Right ventricle myocardium inferior (tissue), 1 donor: ENCODE results near the gene FAM9B. TPM values are rescaled to one million over a fixed set of nuclear protein-coding genes. Genes with fewer than 3 reads are reported as not detected.
"Not testable (repeated sequence)": the region's sequence is repeated elsewhere in the genome, so short reads cannot be mapped to it uniquely, and the experiment has no call there.

Source experiments
- ATAC-seq: fragments of 200-7000 bp; cut with Tn5 transposase; one replicate; pipeline ENCODE4 v1.9.1; 2020; ENCODE audit warnings: mild to moderate bottlenecking, moderate library complexity
- DNase-seq: peaks from one replicate; pipeline ENCODE4 v3.0.0; 2021; ENCODE audit errors: missing footprints
- intact Hi-C: fragments of 100-400 bp; cut with DNase I; formaldehyde crosslinking; loops from one replicate; pipeline ENCODE4 v1.11.0; 2022
- long read RNA-seq: library from polyadenylated mRNA; unstranded; transcript quantifications from one replicate; pipeline ENCODE4 v2.0.0, GENCODE V29; 2021
- total RNA-seq: library from RNA; stranded (reverse); fragmentation: NEBNext Ultra II Directional; extraction: Animal tissue kit (Norgen Biotek cat#: 25700); gene quantifications from one replicate; pipeline ENCODE4 v1.2.1, GENCODE V29; 2021
- donor health status: DM: no; HTN: yes; CAD: no; lungs with severe emphysema.

The FAM9B gene
- not detected for total RNA-seq
- long read RNA-seq = 0 reads

DNA sequence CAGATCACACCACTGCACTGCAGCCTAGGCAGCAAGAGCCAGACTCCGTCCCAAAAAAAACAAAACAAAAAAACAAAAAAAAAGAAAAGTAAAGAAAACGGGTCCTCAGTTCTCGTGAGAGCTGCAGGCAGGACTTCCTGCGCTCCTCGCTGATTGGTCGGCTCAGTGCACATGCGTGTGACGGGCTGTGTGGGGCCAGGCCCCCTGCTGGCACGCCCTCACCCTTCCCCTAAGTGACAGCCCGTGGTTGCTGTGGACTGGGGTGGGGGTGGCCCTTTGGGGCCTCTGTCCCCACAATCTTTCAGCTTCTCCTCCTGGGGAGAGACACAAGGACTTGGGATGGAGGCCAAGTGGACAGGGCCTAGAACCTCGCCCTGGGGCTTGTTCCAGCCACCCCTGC lies at the start of gene FAM9B:
Gene FAM9B (minus strand): TSS at position 139 of the 400 bp plus-strand sequence. CDS start 1,141 bp downstream, outside the sequence.
- intact Hi-C loops = no loop called here
- DNase-seq (no peak), ATAC-seq (no peak)

DNA sequence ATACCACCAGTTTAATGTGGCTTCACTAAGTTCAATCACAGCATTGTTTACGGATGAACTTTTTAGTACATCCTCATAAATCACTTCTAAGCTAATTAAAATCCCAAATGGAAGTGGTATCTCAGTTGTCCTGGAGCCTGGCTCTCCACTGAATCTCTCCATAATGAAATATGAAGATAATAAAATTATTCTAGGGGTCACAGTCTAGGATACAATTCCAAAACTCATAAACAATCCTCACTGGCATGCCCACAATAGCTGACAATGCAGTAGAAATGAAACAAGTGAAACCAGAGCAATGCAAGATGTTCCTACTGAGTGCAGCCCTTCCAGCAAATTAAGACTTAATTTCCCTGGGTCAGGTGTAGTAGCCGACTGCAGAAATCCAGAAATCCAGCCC lies 47.3 kb upstream of the FAM9B start:
- DNase-seq (no peak), ATAC-seq (no peak)
- intact Hi-C loops = no loop called here

DNA sequence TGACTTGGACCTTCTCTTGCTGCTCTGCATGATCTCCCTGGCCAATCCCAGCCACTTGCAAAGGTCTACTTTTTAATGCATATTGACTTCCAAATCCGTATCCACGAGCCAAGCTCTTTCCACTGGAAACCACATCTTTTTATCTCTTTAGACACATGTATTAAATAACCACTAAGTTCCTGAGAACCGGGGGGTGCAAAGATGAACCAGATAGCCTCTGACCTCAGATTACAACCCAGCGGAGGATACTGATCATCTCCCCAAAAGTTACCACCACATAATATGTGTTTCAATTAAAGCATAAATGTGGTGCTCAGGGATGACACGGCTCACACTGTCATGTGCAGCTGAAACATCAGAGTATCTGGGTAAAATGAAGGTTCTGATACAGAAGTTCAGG lies 40.4 kb upstream of the FAM9B start:
- intact Hi-C loops = no loop called here
- DNase-seq = no peak
- no peak for ATAC-seq

DNA sequence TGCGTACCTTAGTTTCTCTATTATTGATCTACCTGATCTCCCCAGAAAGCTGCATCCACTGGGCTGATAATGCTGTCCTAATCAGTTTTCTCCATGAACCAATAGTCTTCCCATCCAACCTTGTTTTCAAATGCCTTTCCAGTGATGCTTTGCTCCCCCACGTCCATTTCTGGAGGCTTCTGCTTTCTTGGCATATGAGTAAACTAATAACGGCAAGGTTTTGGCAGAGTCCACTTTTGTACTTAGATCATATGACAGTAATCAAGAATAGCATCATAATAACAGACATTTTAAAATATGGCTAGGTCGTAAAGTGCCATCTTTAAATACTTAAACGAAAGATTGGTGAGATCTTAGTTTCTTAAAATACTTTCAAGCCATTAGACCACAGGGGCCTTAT lies 38.4 kb upstream of the FAM9B start:
- DNase-seq (no peak), ATAC-seq (no peak)
- intact Hi-C loops = no loop called here

DNA sequence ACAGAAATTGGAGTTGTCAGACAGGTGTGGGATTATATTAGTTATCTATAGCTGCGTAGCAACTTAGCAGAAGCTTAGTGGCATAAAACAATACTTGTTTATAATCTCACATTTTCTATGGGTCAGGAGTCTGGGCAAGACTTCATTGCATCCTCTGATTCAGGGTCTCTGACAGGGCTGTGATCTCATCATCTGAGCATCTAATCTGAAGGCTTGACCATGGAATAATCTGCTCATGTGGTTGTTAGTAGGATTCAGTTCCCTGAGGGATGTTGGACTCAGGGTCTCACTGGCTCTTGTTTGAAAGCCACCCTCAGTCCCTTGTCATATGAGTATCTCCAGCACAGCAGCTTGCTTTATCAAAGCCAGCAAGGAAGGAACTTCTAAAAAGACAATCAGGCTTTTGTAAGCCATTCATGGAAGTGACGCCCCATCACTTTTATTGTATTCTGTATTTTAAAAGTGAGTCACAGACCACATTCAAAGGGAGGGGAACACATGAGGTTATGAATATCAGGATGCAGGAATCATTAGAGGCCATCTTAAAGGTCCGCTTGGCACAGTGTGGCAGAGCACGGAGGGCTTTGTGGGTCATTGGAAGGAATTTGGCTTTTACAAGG lies 37.2 kb upstream of the FAM9B start:
- ATAC-seq (no peak), DNase-seq (no peak)
- intact Hi-C loops = no loop called here

DNA sequence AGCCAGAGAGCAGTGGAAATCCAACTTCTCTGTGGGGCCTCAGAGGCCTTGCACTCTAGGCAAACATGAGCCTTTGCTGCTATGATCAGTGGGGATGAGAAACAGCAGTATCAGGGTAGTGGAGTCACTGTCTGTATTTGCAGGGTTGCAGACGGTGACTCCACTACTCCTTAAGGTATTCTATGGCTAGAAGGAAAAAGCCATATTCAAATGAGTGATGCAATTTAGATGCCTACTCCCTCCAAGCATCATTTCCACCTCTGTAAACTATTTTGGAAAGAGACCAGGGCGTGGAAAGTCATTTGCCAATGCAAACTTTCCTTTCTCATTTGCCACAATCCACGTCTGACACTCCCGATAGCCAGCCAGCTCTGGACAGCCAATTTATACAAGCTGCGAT lies 35.6 kb upstream of the FAM9B start:
- intact Hi-C loops = no loop called here
- ATAC-seq (no peak), DNase-seq (no peak)

DNA sequence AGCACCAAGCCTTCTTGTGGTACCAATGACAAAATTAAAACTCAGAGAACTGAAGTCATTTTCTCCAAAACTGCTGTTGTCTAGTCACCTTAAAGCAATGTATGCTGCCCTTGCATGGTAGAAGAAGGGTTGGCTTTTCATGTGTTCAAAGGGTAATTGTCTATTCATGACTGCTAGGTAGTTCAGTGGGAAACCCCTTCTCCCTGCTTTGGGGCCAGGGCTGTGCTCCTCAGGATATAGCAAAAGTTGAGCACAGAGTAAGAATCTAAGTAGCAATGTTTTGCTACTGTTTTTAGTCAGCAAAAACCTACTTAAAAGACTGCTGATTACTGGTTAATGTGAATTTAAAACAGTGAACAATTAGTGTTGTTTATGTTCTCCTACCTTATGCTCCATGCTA lies 30.8 kb upstream of the FAM9B start:
- ATAC-seq = no peak
- no peak for DNase-seq
- intact Hi-C loops = no loop called here

DNA sequence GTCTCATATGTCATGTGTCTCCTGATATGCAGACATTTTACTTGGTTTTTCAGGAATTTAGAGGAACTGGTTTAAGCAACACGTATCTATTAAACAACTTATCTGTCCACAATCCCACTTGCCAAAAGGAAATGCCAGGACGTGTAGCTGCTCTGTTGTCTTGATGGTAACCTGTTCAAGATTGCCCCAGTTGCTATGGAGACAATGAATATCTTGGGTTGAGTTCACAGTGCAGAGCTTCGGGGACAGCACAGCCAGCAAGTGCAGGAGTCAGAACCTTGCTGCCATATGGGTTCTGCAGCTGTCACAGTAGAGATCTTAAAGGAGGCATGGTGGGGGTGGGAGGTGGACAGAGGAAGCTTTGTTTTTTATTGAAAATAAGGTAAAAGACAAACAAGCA lies 28.7 kb upstream of the FAM9B start:
- ATAC-seq (no peak), DNase-seq (no peak)
- intact Hi-C loops = no loop called here

DNA sequence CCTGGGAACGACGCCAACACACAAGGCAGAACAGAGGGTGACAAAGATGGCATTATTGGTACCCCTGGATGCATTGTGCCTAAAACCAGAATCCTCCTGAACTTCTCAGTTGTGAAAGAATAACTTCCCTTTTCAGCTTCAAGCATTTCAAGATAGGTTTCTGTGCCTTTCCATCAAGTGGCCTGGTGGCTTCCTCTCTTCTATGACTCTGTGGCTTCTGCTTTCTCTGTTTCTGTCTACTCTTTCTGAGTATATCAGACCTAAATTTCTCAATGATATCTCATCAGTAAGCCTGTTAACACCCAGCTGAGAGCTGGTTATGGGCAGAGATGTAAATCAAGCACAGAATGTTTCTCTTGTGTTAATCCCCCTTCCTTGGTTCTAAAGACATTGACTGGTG lies 21.4 kb upstream of the FAM9B start:
- intact Hi-C loops = no loop called here
- ATAC-seq (no peak), DNase-seq (no peak)

DNA sequence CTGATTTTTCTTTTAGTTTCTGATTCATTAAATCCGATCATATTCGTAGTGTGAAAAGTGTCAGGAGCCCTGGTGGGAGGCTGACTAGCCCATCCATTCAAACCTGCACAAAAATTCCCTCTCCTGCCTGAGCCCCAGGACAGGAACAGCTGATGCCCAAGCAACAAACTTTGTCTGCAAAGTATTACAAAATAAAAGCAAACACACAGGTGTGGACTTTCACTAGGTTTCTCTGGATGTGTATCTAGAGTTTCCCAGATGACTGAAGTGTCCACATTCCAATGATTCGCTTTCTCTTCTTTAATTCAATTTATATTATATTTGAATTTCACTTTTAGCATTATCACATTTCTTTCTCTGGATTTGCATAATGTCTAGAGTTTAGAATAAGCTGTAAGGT lies 18.2 kb upstream of the FAM9B start:
- intact Hi-C loops = no loop called here
- ATAC-seq = no peak
- no peak for DNase-seq

DNA sequence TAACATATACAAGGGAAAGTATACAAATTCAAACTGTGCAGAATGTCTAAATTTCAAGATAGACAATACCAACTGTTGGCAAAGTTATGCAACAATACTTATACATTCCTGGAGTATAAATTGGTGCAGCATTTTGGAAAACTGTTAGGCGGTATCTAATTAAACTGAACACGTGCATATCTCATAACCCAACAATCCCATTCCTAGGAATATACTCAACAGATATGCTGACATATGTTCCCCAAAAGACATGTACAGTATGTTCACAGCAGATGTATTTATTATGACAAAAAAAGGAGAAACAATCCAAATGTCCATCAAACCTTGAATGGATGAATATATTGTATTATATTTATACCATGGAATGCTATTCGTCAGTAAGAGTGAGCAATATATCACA lies 16.4 kb upstream of the FAM9B start:
- ATAC-seq (no peak), DNase-seq (no peak)
- intact Hi-C loops = no loop called here

DNA sequence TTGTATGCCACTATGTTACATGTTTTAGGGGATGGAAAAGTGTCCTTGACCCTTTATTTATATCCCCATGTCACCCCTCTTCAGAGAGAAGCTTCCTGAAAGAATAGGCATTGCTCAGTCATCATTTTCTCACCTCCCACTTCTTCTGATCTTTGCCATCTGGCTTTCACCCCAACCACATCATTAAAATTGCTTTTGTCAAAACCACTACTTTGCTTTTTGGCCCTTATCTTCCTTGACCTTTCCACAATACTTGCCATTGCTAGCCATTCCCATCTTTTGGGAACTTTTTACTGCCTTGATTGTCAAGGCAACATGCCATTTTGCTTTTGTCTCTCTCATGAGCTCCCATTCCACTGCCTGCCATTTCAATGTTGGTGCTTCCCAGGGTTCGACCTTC lies 14.9 kb upstream of the FAM9B start:
- no peak for ATAC-seq
- intact Hi-C loops = no loop called here
- no peak for DNase-seq

DNA sequence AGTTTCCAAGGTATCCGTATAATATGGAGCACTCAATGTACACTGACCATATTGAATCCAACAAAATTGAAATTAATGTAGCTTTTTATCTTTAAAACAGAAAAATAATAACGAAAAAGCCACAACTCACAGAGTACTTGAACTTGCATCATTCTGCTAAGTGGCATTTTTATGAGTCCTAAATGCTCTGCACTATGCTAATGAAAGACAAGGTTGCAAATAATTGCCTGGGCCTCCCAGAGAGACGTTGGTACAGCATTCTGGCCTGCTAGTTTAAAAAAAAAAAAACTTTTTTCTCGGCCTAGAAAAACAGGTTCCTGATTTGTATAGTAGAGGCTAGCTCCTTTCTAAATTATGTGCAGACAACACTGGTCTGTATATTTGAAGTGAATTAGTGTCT lies 4.3 kb upstream of the FAM9B start:
- ATAC-seq (no peak), DNase-seq (no peak)
- intact Hi-C loops = no loop called here

DNA sequence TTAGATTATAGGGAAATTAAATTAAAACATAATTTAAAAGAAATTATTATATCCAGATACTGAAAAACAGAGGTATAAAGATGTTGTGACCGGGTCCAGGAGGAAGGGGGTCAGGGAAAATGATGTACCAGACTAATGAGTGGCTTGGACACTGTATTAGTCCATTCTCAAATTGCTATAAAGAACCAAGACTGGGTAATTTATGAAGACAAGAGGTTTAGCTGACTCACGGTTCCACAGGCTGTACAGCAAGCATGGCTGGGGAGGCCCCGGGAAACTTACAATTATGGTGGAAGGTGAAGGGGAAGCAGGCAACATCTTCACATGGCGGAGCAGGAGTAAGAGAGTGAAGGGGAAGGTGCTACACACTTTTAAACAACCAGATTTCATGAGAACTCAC lies 3.4 kb upstream of the FAM9B start:
- DNase-seq (no peak), ATAC-seq (no peak)
- intact Hi-C loops = no loop called here

DNA sequence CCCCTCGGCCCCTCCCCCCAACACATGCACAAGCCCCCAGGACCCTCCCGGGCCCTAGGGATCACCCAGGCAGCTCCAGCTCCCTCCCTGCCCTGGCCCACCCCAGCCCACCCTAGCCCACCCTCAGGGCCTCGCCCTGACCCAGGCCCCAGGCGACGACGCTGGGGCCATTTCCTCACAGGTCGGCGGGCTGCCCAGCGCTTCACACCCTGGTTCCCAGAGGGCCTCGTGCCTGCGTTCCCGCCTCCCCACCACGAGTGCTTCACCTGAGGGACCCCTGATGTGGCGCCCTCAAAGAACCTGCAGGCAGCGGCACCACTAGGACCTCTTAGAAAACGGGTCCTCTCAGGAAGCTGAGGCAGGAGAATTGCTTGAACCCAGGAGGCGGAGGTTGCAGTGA lies 341 bp downstream of the FAM9B start:
- ATAC-seq = no peak
- DNase-seq = no peak
- intact Hi-C loops = no loop called here

DNA sequence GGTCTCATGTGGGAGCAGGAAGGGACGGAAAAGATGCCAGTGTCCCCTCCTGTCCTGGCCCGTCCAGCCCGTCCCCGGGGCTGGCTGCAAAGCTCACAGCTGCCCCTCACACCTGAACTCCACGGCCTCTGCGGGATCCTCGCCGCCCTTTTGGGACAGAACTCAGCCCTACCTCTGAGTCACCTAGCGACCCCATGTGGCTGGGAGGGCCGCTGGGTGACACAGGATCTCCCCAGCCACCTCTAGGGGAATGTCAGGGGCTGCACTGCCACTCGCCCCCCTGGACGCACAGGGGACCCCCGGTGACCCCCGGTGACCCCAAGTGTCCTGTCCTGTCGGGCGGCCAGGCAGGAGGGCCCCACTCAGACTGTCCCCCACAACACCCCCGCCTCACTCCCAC lies 748 bp downstream of the FAM9B start:
- DNase-seq = no peak
- ATAC-seq = no peak
- intact Hi-C loops = no loop called here

DNA sequence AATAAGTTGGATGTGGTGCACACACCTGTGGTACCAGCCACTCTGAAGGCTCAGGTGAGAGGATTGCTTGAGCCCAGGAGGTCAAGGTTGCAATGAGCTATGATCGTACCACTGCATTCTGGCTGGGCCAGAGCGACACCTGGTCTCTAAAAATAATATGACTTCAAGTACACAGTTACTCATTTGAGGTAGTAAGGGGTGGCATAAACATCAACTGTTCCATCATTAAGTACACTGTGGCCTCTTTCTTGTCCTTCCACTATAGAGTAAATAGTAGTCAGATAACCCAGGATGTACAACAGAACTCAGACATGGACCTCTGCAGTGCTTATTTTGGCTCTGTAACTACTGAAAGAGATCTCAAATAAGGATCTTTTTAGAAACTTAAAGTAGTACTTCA lies 10.6 kb downstream of the FAM9B start:
- ATAC-seq (no peak), DNase-seq (no peak)
- intact Hi-C loops = no loop called here

DNA sequence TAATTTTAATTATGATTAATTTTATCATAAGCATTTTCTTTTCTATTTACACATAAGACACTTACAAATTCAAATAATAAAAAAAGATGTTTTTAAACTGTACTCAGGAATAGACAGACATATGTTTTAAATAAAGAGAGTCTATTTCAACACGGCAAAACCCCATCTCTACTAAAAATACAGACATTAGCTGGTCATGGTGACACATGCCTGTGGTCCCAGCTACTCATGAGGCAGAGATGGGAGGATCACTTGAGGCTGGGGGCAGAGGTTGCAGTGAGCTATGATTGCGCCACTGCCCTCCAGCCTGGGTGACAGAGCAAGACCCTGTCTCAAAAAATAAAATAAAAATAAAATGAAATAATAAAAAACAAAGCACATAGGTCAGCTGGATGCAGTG lies 14.8 kb downstream of the FAM9B start:
- no peak for ATAC-seq
- no peak for DNase-seq
- intact Hi-C loops = no loop called here

DNA sequence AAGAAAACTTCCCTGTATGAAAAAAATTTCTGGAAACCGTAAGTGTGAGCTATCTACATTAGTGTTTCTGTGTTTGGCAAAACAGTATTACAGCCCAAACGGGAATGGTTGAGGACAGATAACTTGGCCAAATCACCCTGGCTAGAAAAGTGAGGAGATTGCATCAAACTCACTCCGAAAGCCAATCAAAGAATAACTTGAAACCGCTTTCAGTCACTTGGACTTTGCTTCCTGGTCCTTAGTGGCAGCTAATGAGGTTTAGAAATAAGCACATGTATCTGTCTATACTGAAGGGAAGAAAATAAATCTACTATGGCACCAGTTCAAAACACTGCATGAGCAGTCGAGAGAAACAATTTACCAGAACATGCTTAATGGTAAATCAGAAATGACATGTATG lies 15.6 kb downstream of the FAM9B start:
- ATAC-seq, intact Hi-C loops: not testable (repeated sequence)

DNA sequence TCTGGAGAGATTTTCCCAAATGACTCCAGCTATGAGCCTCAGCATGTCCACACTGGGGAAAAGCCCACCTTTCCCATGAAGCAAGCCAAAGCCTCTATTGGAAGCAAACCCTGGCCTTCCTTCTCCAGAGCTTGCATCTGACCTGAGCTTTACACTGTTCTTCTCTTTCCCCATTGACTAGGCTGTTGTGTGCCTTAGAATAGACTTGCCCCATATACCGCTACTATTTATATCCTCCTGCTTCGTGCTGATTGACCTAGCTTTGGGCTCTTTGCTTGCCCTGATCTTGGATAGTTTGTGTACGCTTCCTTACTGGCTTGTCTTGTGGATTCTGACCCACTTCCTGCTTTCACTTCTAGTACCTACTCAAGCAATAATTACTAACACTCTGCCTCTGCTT lies 30.9 kb downstream of the FAM9B start:
- intact Hi-C loops = no loop called here
- ATAC-seq = peak; percentile 37

More for the DNA sequence above, 15.6 kb downstream of the FAM9B start:
- DNase-seq = not testable (repeated sequence)

DNA sequence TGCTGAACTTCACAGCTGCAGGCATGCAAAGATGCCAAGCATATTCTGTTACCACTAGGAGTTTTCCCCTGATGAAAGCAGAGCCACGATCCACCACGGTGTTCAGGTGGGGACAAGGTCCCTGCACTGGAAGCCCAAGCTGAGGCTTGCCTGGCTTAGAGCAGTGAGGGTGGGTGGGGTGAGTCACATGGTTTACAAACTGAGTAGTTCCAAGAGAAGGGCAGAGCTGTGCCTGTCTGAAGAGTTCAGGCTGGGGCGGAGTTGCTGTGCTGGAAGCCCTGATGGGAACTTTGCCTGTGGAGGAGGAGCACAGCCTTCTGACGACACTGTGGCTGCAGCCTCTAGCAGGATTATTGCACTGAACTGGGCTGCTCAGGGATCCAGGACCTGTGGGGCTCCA lies 45.5 kb downstream of the FAM9B start:
- peak; percentile 63 for DNase-seq
- intact Hi-C loops = no loop called here
- peak; percentile 73 for ATAC-seq

More for the DNA sequence above, 30.9 kb downstream of the FAM9B start:
- DNase-seq = no peak
